ENCODE results near the gene CPLANE1. TPM values are rescaled to one million over a fixed set of nuclear protein-coding genes. Genes with fewer than 3 reads are reported as not detected.

The CPLANE1 gene
- polyA plus RNA-seq, 1 experiment: 18.5 TPM

DNA sequence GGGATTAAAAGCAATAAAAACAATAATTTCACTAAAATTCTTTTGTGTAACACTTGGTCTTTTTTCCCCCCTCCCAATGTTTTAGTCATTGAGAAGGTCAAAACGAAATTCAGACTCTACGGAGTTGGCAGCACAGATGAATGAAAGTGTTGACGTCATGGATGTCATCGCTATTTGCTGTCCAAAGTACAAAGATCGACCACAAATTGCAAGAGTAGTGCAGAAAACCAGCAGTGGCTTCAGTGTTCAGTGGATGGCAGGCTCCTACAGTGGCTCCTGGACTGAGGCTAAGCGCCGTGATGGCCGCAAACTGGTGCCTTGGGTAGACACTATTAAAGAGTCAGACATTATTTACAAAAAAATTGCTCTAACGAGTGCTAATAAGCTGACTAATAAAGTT is 184.7 kb downstream of the CPLANE1 start:
- H3K9me3 ChIP-seq (ENCODE audit: control insufficient read depth, insufficient read depth, low read length): no peaks in the 10 kb centered on the region
- no peaks in the 10 kb centered on the region for H3K27me3 ChIP-seq (ENCODE audit: control insufficient read depth, insufficient read depth, low read length)
- H3K27ac ChIP-seq (ENCODE audit: low read depth, low read length): no peak overlapping the region
- TF ChIP-seq, protein P1, sequence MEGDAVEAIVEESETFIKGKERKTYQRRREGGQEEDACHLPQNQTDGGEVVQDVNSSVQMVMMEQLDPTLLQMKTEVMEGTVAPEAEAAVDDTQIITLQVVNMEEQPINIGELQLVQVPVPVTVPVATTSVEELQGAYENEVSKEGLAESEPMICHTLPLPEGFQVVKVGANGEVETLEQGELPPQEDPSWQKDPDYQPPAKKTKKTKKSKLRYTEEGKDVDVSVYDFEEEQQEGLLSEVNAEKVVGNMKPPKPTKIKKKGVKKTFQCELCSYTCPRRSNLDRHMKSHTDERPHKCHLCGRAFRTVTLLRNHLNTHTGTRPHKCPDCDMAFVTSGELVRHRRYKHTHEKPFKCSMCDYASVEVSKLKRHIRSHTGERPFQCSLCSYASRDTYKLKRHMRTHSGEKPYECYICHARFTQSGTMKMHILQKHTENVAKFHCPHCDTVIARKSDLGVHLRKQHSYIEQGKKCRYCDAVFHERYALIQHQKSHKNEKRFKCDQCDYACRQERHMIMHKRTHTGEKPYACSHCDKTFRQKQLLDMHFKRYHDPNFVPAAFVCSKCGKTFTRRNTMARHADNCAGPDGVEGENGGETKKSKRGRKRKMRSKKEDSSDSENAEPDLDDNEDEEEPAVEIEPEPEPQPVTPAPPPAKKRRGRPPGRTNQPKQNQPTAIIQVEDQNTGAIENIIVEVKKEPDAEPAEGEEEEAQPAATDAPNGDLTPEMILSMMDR (IDR thresholded peaks at IDR 0.05; ENCODE audit: low read depth, low read length): no peak
- POLR2A ChIA-PET: no interaction called here
- no peak overlapping the region for H3K4me3 ChIP-seq (ENCODE audit: low read depth, low read length)
- no peak for DNase-seq (ENCODE audit: low read depth, low spot score)
- CTCF ChIA-PET: no interaction called here

DNA sequence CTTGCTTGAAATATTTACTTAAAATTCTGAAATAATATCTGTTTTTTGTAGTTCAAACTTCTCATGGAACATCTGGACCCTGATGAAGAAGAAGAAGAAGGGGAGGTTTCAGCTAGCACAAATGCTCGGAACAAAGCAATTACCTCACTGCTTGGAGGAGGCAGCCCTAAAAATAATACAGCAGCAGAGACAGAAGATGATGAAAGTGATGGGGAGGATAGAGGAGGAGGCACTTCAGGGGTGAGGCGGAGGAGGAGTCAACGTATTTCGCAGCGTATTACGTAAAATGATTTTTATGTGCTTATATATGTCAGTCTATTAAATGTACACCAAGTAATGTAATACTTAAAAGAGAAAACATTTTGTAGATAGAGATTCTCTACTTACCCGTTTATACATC is 185.4 kb downstream of the CPLANE1 start:
- no peak for DNase-seq (ENCODE audit: low read depth, low spot score)
- CTCF ChIA-PET: no interaction called here
- Histone ChIP-seq H3K27ac (ENCODE audit: low read depth, low read length) (no peak overlapping the region), H3K9me3 (ENCODE audit: control insufficient read depth, insufficient read depth, low read length) (no peaks in the 10 kb centered on the region), H3K4me3 (ENCODE audit: low read depth, low read length) (no peak overlapping the region), H3K27me3 (ENCODE audit: control insufficient read depth, insufficient read depth, low read length) (no peaks in the 10 kb centered on the region)
- POLR2A ChIA-PET: no interaction called here
- TF ChIP-seq, protein P1 (IDR thresholded peaks at IDR 0.05; ENCODE audit: low read depth, low read length): no peak

DNA sequence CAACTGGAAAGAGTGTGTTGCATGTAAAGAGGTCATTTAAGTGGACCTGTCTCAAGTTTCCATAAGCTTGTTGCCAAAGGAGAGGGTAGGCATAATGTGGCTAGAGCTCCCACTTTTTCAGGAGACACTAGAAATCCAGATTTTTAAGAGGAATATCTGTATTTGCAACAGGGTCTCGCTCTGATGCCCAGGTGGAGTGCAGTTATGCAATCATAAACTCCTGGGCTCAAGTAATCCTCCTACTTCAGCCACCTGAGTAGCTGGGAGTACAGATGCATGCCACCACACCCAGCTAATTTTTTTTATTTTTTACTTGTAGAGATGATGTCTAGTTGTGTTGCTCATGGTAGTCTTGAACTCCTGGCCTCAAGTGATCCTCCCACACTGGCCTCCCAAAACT is 189.1 kb downstream of the CPLANE1 start:
- TF ChIP-seq, protein P1 (IDR thresholded peaks at IDR 0.05; ENCODE audit: low read depth, low read length): no peak
- DNase-seq (ENCODE audit: low read depth, low spot score): no peak
- Histone ChIP-seq H3K27ac (ENCODE audit: low read depth, low read length) (no peak overlapping the region), H3K27me3 (ENCODE audit: control insufficient read depth, insufficient read depth, low read length) (no peaks in the 10 kb centered on the region), H3K4me3 (ENCODE audit: low read depth, low read length) (no peak overlapping the region), H3K9me3 (ENCODE audit: control insufficient read depth, insufficient read depth, low read length) (no peaks in the 10 kb centered on the region)
- ChIA-PET CTCF (no interaction called here), POLR2A (no interaction called here)

DNA sequence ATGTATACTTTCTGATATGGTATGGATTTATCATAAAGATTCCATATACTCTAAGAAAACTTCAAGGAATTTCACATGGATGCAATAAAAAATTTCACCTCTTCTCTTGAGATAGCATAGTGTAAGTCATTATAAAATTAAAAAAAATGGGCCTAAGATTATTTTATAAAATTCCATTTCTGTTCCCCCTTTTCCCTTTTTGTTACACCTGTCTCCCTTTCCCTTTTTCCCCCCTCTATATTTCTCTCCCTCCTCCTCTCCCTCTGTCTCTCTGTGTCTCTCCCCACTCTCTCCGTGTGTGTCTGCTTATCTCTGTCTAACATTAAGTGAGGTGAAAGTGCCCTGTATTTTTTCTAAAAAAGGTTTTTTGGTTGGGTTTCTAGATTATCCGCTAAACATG is 192.4 kb downstream of the CPLANE1 start:
- Histone ChIP-seq H3K4me3 (ENCODE audit: low read depth, low read length) (no peak overlapping the region), H3K27ac (ENCODE audit: low read depth, low read length) (no peak overlapping the region), H3K27me3 (ENCODE audit: control insufficient read depth, insufficient read depth, low read length) (no peaks in the 10 kb centered on the region), H3K9me3 (ENCODE audit: control insufficient read depth, insufficient read depth, low read length) (no peaks in the 10 kb centered on the region)
- ChIA-PET POLR2A (no interaction called here), CTCF (no interaction called here)
- TF ChIP-seq, protein P1 (IDR thresholded peaks at IDR 0.05; ENCODE audit: low read depth, low read length): no peak
- DNase-seq (ENCODE audit: low read depth, low spot score): no peak

Small RNAs within 50 kb of the gene (small RNA-seq; reads per million reads assigned to genes)
- gene C8orf59P2 (ENCODE audit: insufficient read length, low read depth): not detected

Other genes starting within 250 kb of the CPLANE1 start
- gene NUP155, start 121.7 kb upstream of the CPLANE1 start, polyA plus RNA-seq (2011; rRNA removed): 15.1 and 18.5 TPM in 2 replicates
- 28.7 and 38.5 TPM in 2 replicates for gene WDR70, start 129.9 kb upstream of the CPLANE1 start, polyA plus RNA-seq (2011; rRNA removed)